ENCODE measurements around the gene CYP2C18. TPM values are rescaled to one million over a fixed set of nuclear protein-coding genes. Genes with fewer than 3 reads are reported as not detected.

CYP2C18 gene
- total RNA-seq, 2 donors from 2014 or later = not detected

DNA sequence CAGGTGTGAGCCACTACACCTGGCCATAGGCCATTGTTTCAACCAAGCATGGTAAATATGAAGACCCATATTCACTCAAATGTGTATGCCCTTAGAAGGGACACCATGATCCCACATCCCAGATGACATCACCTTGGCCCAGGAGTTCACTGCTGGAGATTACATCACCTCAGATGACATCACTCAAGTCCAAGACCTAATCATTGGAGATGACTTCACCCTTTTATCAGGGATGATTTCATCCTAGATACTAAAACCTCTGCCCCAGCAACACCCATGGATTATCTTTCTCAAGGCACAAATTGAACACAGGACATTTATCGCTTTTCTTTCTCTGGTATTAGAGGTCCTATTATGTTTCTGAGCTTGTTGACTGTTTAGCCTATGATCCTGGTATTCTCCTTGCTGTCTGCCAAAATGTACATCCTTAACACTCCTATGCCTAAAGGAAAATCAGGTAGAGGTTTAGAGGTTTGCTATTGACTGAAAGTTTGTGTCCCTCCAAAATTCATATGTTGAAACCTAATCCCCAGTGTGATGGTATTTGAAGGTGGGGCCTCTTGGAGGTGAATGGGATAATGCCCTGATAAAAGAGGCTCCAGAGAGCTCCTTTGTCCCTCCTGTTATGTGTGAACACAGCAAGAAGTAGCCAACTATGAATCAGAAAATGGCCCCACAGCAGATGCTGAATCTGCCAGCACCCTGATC is 9.8 kb upstream of the CYP2C18 start:
- no peaks in the 10 kb centered on the region for H3K27me3 ChIP-seq (ENCODE audit: control insufficient read depth, insufficient read depth, low read length, poor library complexity, severe bottlenecking)
- Mint-ChIP-seq H3K4me1 (peaks cover 13% of the 10 kb centered on the region), H3K36me3 (ENCODE audit: low read depth) (no peaks in the 10 kb centered on the region), H3K27ac (no peak overlapping the region), H3K27me3 (ENCODE audit: insufficient read depth) (peaks cover 2% of the 10 kb centered on the region), H3K4me3 (no peak overlapping the region), H3K9me3 (peaks cover 2% of the 10 kb centered on the region)
- H3K4me3 ChIP-seq (ENCODE audit: low read length) = no peak overlapping the region
- H3K27ac ChIP-seq (ENCODE audit: low read depth, low read length) = no peak overlapping the region
- TF ChIP-seq, protein P1, sequence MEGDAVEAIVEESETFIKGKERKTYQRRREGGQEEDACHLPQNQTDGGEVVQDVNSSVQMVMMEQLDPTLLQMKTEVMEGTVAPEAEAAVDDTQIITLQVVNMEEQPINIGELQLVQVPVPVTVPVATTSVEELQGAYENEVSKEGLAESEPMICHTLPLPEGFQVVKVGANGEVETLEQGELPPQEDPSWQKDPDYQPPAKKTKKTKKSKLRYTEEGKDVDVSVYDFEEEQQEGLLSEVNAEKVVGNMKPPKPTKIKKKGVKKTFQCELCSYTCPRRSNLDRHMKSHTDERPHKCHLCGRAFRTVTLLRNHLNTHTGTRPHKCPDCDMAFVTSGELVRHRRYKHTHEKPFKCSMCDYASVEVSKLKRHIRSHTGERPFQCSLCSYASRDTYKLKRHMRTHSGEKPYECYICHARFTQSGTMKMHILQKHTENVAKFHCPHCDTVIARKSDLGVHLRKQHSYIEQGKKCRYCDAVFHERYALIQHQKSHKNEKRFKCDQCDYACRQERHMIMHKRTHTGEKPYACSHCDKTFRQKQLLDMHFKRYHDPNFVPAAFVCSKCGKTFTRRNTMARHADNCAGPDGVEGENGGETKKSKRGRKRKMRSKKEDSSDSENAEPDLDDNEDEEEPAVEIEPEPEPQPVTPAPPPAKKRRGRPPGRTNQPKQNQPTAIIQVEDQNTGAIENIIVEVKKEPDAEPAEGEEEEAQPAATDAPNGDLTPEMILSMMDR (conservative IDR thresholded peaks at IDR 0.05) = no peak
- no peak for DNase-seq
- 100% methylated on average over 1 of the region's 1 CpG; no CpG with 5 or more reads in 1 of the 2 experiments for WGBS, 2 experiments (ENCODE audit: insufficient coverage in 1 of 2, insufficient read length in 1 of 2)
- no peak overlapping the region for H3K9ac ChIP-seq (ENCODE audit: extremely low read depth, low read length, poor library complexity, severe bottlenecking)
- no peaks in the 10 kb centered on the region for H3K4me1 ChIP-seq (ENCODE audit: control insufficient read depth, insufficient read depth, low read length)
- H3K36me3 ChIP-seq (ENCODE audit: control insufficient read depth, insufficient read depth, low read length) = no peaks in the 10 kb centered on the region
- no peaks in the 10 kb centered on the region for H3K9me3 ChIP-seq (ENCODE audit: control insufficient read depth, low read length)

DNA sequence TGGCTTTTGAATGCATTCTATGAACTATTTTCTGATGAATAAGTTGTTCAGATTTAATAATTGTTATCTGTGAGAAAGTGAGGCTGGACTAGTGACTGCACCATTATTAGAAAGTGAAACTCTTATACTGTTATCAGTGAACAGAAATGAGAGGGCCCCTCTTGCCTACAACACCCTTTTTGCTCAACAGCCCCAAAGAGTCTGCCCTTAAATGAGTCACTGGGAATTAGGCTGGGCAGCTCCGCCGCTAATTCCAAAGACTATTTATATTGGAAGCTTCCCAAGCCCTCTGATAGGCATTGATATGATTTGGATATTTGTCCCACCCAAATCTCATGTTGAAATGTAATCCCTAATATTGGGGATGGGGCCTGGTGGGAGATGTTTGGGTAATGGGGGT is 7.0 kb upstream of the CYP2C18 start:
- H3K9me3 ChIP-seq (ENCODE audit: control insufficient read depth, low read length) = no peaks in the 10 kb centered on the region
- Mint-ChIP-seq H3K27me3 (ENCODE audit: insufficient read depth) (peaks cover 2% of the 10 kb centered on the region), H3K9me3 (peaks cover 2% of the 10 kb centered on the region), H3K4me1 (peaks cover 13% of the 10 kb centered on the region), H3K4me3 (no peak overlapping the region), H3K36me3 (ENCODE audit: low read depth) (no peaks in the 10 kb centered on the region), H3K27ac (no peak overlapping the region)
- no peaks in the 10 kb centered on the region for H3K36me3 ChIP-seq (ENCODE audit: control insufficient read depth, insufficient read depth, low read length)
- TF ChIP-seq, protein P1 (conservative IDR thresholded peaks at IDR 0.05) = no peak
- H3K27ac ChIP-seq (ENCODE audit: low read depth, low read length) = no peak overlapping the region
- DNase-seq = no peak
- WGBS, 2 experiments (ENCODE audit: insufficient coverage in 1 of 2, insufficient read length in 1 of 2) = 88% methylated on average over 2 of the region's 2 CpGs; no CpG with 5 or more reads in 1 of the 2 experiments
- H3K4me3 ChIP-seq (ENCODE audit: low read length) = no peak overlapping the region
- H3K4me1 ChIP-seq (ENCODE audit: control insufficient read depth, insufficient read depth, low read length) = no peaks in the 10 kb centered on the region
- no peak overlapping the region for H3K9ac ChIP-seq (ENCODE audit: extremely low read depth, low read length, poor library complexity, severe bottlenecking)
- no peaks in the 10 kb centered on the region for H3K27me3 ChIP-seq (ENCODE audit: control insufficient read depth, insufficient read depth, low read length, poor library complexity, severe bottlenecking)

DNA sequence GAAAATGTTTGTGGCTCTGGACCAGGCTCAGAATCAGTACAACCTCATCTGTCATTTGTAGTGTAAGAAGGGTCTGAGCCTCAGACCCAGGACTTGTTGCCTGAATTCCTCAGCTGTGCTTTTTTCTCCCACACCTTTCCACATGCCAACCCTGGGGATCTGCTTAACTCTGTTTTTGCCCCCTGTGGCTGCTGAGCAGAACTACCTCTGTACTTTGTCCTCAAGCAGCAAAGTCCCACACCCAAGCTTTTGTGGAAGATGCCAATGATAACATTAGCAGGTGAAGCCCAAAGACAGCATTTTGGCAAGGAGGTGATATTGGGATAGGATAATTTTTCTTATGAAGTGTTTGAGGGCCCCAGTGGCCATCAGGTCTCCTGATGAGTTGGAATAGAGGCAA is 5.8 kb upstream of the CYP2C18 start:
- Histone ChIP-seq H3K4me1 (ENCODE audit: control insufficient read depth, insufficient read depth, low read length) (no peaks in the 10 kb centered on the region), H3K36me3 (ENCODE audit: control insufficient read depth, insufficient read depth, low read length) (no peaks in the 10 kb centered on the region), H3K27me3 (ENCODE audit: control insufficient read depth, insufficient read depth, low read length, poor library complexity, severe bottlenecking) (no peaks in the 10 kb centered on the region), H3K4me3 (ENCODE audit: low read length) (no peak overlapping the region), H3K9me3 (ENCODE audit: control insufficient read depth, low read length) (no peaks in the 10 kb centered on the region), H3K27ac (ENCODE audit: low read depth, low read length) (no peak overlapping the region), H3K9ac (ENCODE audit: extremely low read depth, low read length, poor library complexity, severe bottlenecking) (no peak overlapping the region)
- H3K27me3 Mint-ChIP-seq (ENCODE audit: insufficient read depth) = peaks cover 2% of the 10 kb centered on the region
- H3K4me1 Mint-ChIP-seq = peaks cover 18% of the 10 kb centered on the region
- H3K9me3 Mint-ChIP-seq = peaks cover 2% of the 10 kb centered on the region
- H3K36me3 Mint-ChIP-seq (ENCODE audit: low read depth) = no peaks in the 10 kb centered on the region
- no peak overlapping the region for H3K27ac Mint-ChIP-seq
- H3K4me3 Mint-ChIP-seq = no peak overlapping the region
- TF ChIP-seq, protein P1 (conservative IDR thresholded peaks at IDR 0.05) = peak; percentile 68
- peak; percentile 69 for DNase-seq

All from endodermal cell (in vitro differentiated cells).